Heart left ventricle (tissue), 16 donors: ENCODE results near the gene EFNB1. TPM values are rescaled to one million over a fixed set of nuclear protein-coding genes. Genes with fewer than 3 reads are reported as not detected.
"Not testable (repeated sequence)": the region's sequence is repeated elsewhere in the genome, so short reads cannot be mapped to it uniquely, and the experiment has no call there.

Source experiments
- ATAC-seq, 4 donors: fragments of 200-7000 bp; cut with Tn5 transposase; one replicate each; pipeline ENCODE4 v1.9.1; 2020 to 2022; ENCODE audit warnings: moderate library complexity in 4 of 4, mild to moderate bottlenecking in 3 of 4, moderate number of reproducible peaks in 1 of 4
- DNase-seq, 5 donors: peaks; one replicate each; pipeline ENCODE4 v3.0.0-alpha.2; 2020
- H3K27ac ChIP-seq, 12 donors: fragments of 200-600 bp; sonication (generic) in 4 of 12; one replicate each; pipeline versions ENCODE4 v1.5.0 to v1.8.0; 2016 to 2022; ENCODE audit warnings: mild to moderate bottlenecking in 2 of 12
- H3K27me3 ChIP-seq, 9 donors: fragments of 200-600 bp; sonication (generic) in 2 of 9; one replicate each; pipeline versions ENCODE4 v1.5.1 to v1.8.0; 2016 to 2022; ENCODE audit warnings: mild to moderate bottlenecking in 3 of 9
- H3K36me3 ChIP-seq, 9 donors: fragments of 200-600 bp; sonication (generic) in 2 of 9; one replicate each; pipeline versions ENCODE4 v1.5.0 to v1.8.0; 2018 to 2022; ENCODE audit warnings: mild to moderate bottlenecking in 2 of 9
- H3K4me1 ChIP-seq, 12 donors: fragments of 200-600 bp; sonication (generic) in 4 of 12; one replicate each; pipeline versions ENCODE4 v1.5.0 to v1.8.0; 2016 to 2022; ENCODE audit warnings: mild to moderate bottlenecking in 3 of 12
- H3K4me3 ChIP-seq, 12 donors: fragments of 200-600 bp; sonication (generic) in 4 of 12; one replicate each; pipeline versions ENCODE4 v1.5.0 to v1.8.0; 2017 to 2022; ENCODE audit warnings: mild to moderate bottlenecking in 9 of 12, moderate library complexity in 4 of 12
- H3K9me3 ChIP-seq, 12 donors: fragments of 200-600 bp; sonication (generic) in 4 of 12; one replicate each; pipeline versions ENCODE4 v1.5.0 to v1.8.0; 2016 to 2022; ENCODE audit warnings: mild to moderate bottlenecking in 1 of 12
- CTCF ChIP-seq, 12 donors: fragments of 200-600 bp; sonication (generic) in 4 of 12; IDR thresholded peaks; one replicate each; pipeline versions ENCODE4 v1.5.0 to v1.8.0; 2018 to 2022; ENCODE audit warnings: antibody characterized with exemption in 12 of 12, mild to moderate bottlenecking in 5 of 12
- POLR2A ChIP-seq, 2 donors: fragments of 450-650 bp; IDR thresholded peaks; one replicate each; pipeline ENCODE4 v1.6.1; 2017; ENCODE audit warnings: antibody characterized with exemption in 2 of 2, mild to moderate bottlenecking in 2 of 2, moderate library complexity in 2 of 2
- WGBS, 4 donors: extraction: QIAGEN DNeasy Blood & Tissue Kit in 2 of 4; methylation state at CpG; one replicate each; pipeline versions ENCODE4 v1.1.5 to v1.1.7; 2013 to 2018; 5-methylcytosine and 5-hydroxymethylcytosine counted together
- intact Hi-C, 10 donors: fragments of 100-400 bp; cut with DNase I; formaldehyde crosslinking; loops; one replicate each; pipeline versions ENCODE4 v1.11.1 to v1.14.2; 2022
- polyA plus RNA-seq, 2 donors: library from polyadenylated mRNA; stranded (reverse); fragments of 200-250 nt; gene quantifications; one replicate each; pipeline ENCODE4 v1.2.3, GENCODE V29; 2013
- total RNA-seq, 9 donors: library from RNA; depleted of rRNA in 2 of 9; stranded (reverse); fragments of >200 nt in 2 of 9; fragmentation: NEBNext Ultra II Directional in 3 of 9; extraction: Animal tissue kit (Norgen Biotek cat#: 25700) in 3 of 9; gene quantifications; one replicate each; pipeline versions ENCODE4 v1.1.0 to v1.2.4, GENCODE V29; 2016 to 2023
- donor health status: ischemic (EF 13 %, LVEDD 7.1; RV severe dilation, severe dysfunction).
- donor health status: healthy with polysubstance abuse.
- donor health status: DM: no; HTN: yes; CAD: no.
- donor health status: DM: no; HTN: no; CAD: no.
- donor health status: ischemic (EF 25% LVEDD 6.9; RV normal size, moderate dysfunction).
- donor health status: ischemic (EF 25% LVEDD 5.7; RV mildly dilated, moderate dysfunction).
- donor health status: healthy.
- donor health status: DM: yes; HTN: yes; CAD: no.
- donor health status: ischemic (EF 35%, LVEDD 5.7; RV mildly dilated, moderate dysfunction).
- donor health status: nonischemic (EF 11% LVEDD 7.7; RV severe dilation, severe dysfunction).
- donor health status: DM: yes; HTN: yes; CAD: no.
- donor health status: PGD.
- donor health status: ischemic (EF 29% LVEDD 5.4; RV normal size, mild dysfunction).
- donor health status: nonischemic (EF 23%, LVEDD 6.1; RV moderate dilation, normal function).

EFNB1 gene
- total and polyA plus RNA-seq, 11 donors = 15.9 to 78.8 (median 25.4) TPM

- Histone ChIP-seq H3K27me3 (peaks cover 0 to 25% (median 0%) of the 10 kb centered on the region in 9 donors), H3K27ac (no peak overlapping the region), H3K4me1 (no peaks in the 10 kb centered on the region), H3K9me3 (no peaks in the 10 kb centered on the region), H3K36me3 (no peaks in the 10 kb centered on the region), H3K4me3 (no peak overlapping the region)
- TF ChIP-seq CTCF (IDR thresholded peaks at IDR 0.05) (no peak), POLR2A (IDR thresholded peaks at IDR 0.05) (no peak)
- WGBS, 4 donors = 84 to 97% (median 89%) methylated on average over 1 of the region's 1 CpG
- ATAC-seq = no peak
- DNase-seq = no peak
- intact Hi-C loops = no loop called here
Measured at GRCh38 chrX:68792083-68792482, 36.7 kb upstream of the EFNB1 start.

- H3K27me3 ChIP-seq = peaks cover 0 to 25% (median 0%) of the 10 kb centered on the region in 9 donors
- intact Hi-C loops = no loop called here
- DNase-seq (no peak), ATAC-seq (no peak)
- TF ChIP-seq CTCF (IDR thresholded peaks at IDR 0.05) (no peak), POLR2A (IDR thresholded peaks at IDR 0.05) (no peak)
- H3K4me1 ChIP-seq = no peaks in the 10 kb centered on the region
- no peak overlapping the region for H3K27ac ChIP-seq
- 47 to 65% (median 59%) methylated on average over 4 of the region's 4 CpGs for WGBS, 4 donors
- peaks cover 0 to 10% (median 0%) of the 10 kb centered on the region in 12 donors for H3K9me3 ChIP-seq
- H3K4me3 ChIP-seq = no peak overlapping the region
- H3K36me3 ChIP-seq = no peaks in the 10 kb centered on the region
Measured at GRCh38 chrX:68794461-68794860, 34.4 kb upstream of the EFNB1 start.

GRCh38 chrX:68795741-68796140 is 33.1 kb upstream of the EFNB1 start:
- TF ChIP-seq POLR2A (IDR thresholded peaks at IDR 0.05) (no peak), CTCF (IDR thresholded peaks at IDR 0.05) (no peak)
- WGBS, 4 donors = 46 to 64% (median 60%) methylated on average over 3 of the region's 3 CpGs

GRCh38 chrX:68798400-68798799 is 30.4 kb upstream of the EFNB1 start:
- H3K9me3 ChIP-seq, ATAC-seq, DNase-seq, H3K4me3 ChIP-seq, H3K4me1 ChIP-seq, H3K27ac ChIP-seq, intact Hi-C loops, H3K36me3 ChIP-seq: not testable (repeated sequence)
- peaks cover 0 to 29% (median 0%) of the 10 kb centered on the region in 9 donors for H3K27me3 ChIP-seq

More at GRCh38 chrX:68795741-68796140, 33.1 kb upstream of the EFNB1 start:
- no peak overlapping the region for H3K27ac ChIP-seq
- H3K4me3 ChIP-seq = no peak overlapping the region
- peak; percentile 69 to 84 (median 77) for ATAC-seq
- no peaks in the 10 kb centered on the region for H3K4me1 ChIP-seq
- H3K9me3 ChIP-seq = peaks cover 0 to 10% (median 0%) of the 10 kb centered on the region in 12 donors
- intact Hi-C loops = no loop called here
- no peaks in the 10 kb centered on the region for H3K36me3 ChIP-seq
- peak in 1 of 5 donors; percentile 34 for DNase-seq
- peaks cover 0 to 34% (median 0%) of the 10 kb centered on the region in 9 donors for H3K27me3 ChIP-seq

GRCh38 chrX:68801737-68802290 is 27.0 kb upstream of the EFNB1 start:
- H3K27ac ChIP-seq = no peak overlapping the region
- H3K4me3 ChIP-seq = no peak overlapping the region
- TF ChIP-seq POLR2A (IDR thresholded peaks at IDR 0.05) (no peak), CTCF (IDR thresholded peaks at IDR 0.05) (no peak)
- WGBS, 4 donors = 72 to 82% (median 74%) methylated on average over 4 of the region's 4 CpGs
- no peaks in the 10 kb centered on the region for H3K36me3 ChIP-seq
- peaks cover 0 to 10% (median 0%) of the 10 kb centered on the region in 12 donors for H3K9me3 ChIP-seq
- intact Hi-C loops = loop anchor here in 6 of 10 donors (5.0 to 10.0 kb wide), 4 partner anchors 70 to 607 kb away; no protein-coding TSS in a partner anchor
- ATAC-seq (no peak), DNase-seq (no peak)
- no peaks in the 10 kb centered on the region for H3K4me1 ChIP-seq
- peaks cover 0 to 18% (median 0%) of the 10 kb centered on the region in 9 donors for H3K27me3 ChIP-seq
